Measurements from ENCODE around the gene CNNM1. TPM values are rescaled to one million over a fixed set of nuclear protein-coding genes. Genes with fewer than 3 reads are reported as not detected.

Gene CNNM1
- total RNA-seq, 1 donor from 2014 or later: 0.20 TPM

- TF ChIP-seq CTCF (IDR thresholded peaks at IDR 0.05): no peak
- peak overlapping the region; percentile 100 for H3K4me3 Mint-ChIP-seq (ENCODE audit: unreplicated experiment)
- no peaks in the 10 kb centered on the region for H3K36me3 Mint-ChIP-seq (ENCODE audit: low read depth)
- peaks cover 31% of the 10 kb centered on the region for H3K4me1 Mint-ChIP-seq (ENCODE audit: low read depth)
- peak overlapping the region; percentile 81 for H3K27ac Mint-ChIP-seq (ENCODE audit: unreplicated experiment)
- no peaks in the 10 kb centered on the region for H3K9me3 Mint-ChIP-seq (ENCODE audit: low read depth)
- H3K27me3 Mint-ChIP-seq (ENCODE audit: low read depth): no peaks in the 10 kb centered on the region
- no peak for DNase-seq (ENCODE audit: low spot score)
Observed at GRCh38 chr10:99432047-99432446, 102.9 kb downstream of the CNNM1 start.

- TF ChIP-seq CTCF (IDR thresholded peaks at IDR 0.05): no peak
- Mint-ChIP-seq H3K4me3 (ENCODE audit: unreplicated experiment) (no peak overlapping the region), H3K9me3 (ENCODE audit: low read depth) (no peaks in the 10 kb centered on the region), H3K27me3 (ENCODE audit: low read depth) (no peaks in the 10 kb centered on the region), H3K4me1 (ENCODE audit: low read depth) (peaks cover 31% of the 10 kb centered on the region), H3K36me3 (ENCODE audit: low read depth) (no peaks in the 10 kb centered on the region), H3K27ac (ENCODE audit: unreplicated experiment) (no peak overlapping the region)
- no peak for DNase-seq (ENCODE audit: low spot score)
Observed at GRCh38 chr10:99432881-99433280, 103.7 kb downstream of the CNNM1 start.

DNA sequence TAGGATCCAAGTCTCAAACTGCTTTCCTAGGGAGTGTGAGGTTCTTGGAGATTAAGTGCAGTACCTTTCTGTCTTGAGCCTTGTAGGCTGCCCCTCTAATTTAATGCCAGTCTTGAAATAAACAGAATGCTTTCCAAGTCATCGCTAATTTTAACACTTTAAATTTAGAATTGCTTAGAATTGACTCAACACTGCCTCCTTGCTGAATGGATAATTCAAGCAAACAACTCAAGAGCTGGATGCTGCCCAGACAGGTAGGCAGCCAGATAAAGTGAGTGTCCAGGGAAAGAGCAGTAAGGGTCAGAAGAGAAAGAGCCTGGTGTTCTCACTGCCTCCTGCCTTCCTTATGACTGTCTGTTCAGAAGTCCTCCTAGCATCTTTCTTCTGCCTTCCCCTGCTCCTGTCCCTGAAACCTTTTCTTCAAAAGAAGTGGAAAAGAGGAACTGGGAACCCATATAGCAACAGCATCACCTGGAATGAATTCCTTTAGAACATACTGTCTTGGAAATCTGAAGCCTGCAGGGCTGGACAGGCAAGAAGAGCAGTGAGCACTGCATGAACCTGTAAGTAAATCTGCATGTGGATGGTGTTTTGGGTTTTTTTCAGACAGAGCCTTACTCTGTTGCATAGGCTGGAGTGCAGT is 104.3 kb downstream of the CNNM1 start:
- no peaks in the 10 kb centered on the region for H3K27me3 Mint-ChIP-seq (ENCODE audit: low read depth)
- peaks cover 31% of the 10 kb centered on the region for H3K4me1 Mint-ChIP-seq (ENCODE audit: low read depth)
- no peaks in the 10 kb centered on the region for H3K9me3 Mint-ChIP-seq (ENCODE audit: low read depth)
- DNase-seq (ENCODE audit: low spot score): no peak
- H3K4me3 Mint-ChIP-seq (ENCODE audit: unreplicated experiment): no peak overlapping the region
- TF ChIP-seq CTCF (IDR thresholded peaks at IDR 0.05): peak; percentile 54
- no peak overlapping the region for H3K27ac Mint-ChIP-seq (ENCODE audit: unreplicated experiment)
- no peaks in the 10 kb centered on the region for H3K36me3 Mint-ChIP-seq (ENCODE audit: low read depth)

GRCh38 chr10:99435986-99436638 is 107.0 kb downstream of the CNNM1 start:
- peak; percentile 86 for TF ChIP-seq CTCF (IDR thresholded peaks at IDR 0.05)
- no peaks in the 10 kb centered on the region for H3K9me3 Mint-ChIP-seq (ENCODE audit: low read depth)
- H3K4me3 Mint-ChIP-seq (ENCODE audit: unreplicated experiment): no peak overlapping the region
- no peaks in the 10 kb centered on the region for H3K36me3 Mint-ChIP-seq (ENCODE audit: low read depth)
- H3K4me1 Mint-ChIP-seq (ENCODE audit: low read depth): peaks cover 15% of the 10 kb centered on the region
- H3K27me3 Mint-ChIP-seq (ENCODE audit: low read depth): no peaks in the 10 kb centered on the region
- no peak overlapping the region for H3K27ac Mint-ChIP-seq (ENCODE audit: unreplicated experiment)
- no peak for DNase-seq (ENCODE audit: low spot score)

GRCh38 chr10:99438890-99439289 is 109.7 kb downstream of the CNNM1 start:
- no peaks in the 10 kb centered on the region for H3K9me3 Mint-ChIP-seq (ENCODE audit: low read depth)
- no peak for TF ChIP-seq CTCF (IDR thresholded peaks at IDR 0.05)
- no peak for DNase-seq (ENCODE audit: low spot score)
- H3K4me1 Mint-ChIP-seq (ENCODE audit: low read depth): peaks cover 3% of the 10 kb centered on the region
- no peaks in the 10 kb centered on the region for H3K36me3 Mint-ChIP-seq (ENCODE audit: low read depth)
- no peak overlapping the region for H3K4me3 Mint-ChIP-seq (ENCODE audit: unreplicated experiment)
- no peak overlapping the region for H3K27ac Mint-ChIP-seq (ENCODE audit: unreplicated experiment)
- H3K27me3 Mint-ChIP-seq (ENCODE audit: low read depth): no peaks in the 10 kb centered on the region

Measured in chondrocyte (in vitro differentiated cells).